DMS153 treated with DMSO at 0.1 percent for 48 hours (cell line): Measurements from ENCODE around the gene CEACAM8.
A peak's percentile ranks its signal among the peaks of the same experiment; 100 is the strongest.
"Not testable (repeated sequence)": the region's sequence is repeated elsewhere in the genome, so short reads cannot be mapped to it uniquely, and the experiment has no call there.

Experiments used
- DNase-seq: peaks from one replicate; lab custom pipeline; 2025; ENCODE audit not compliant: unreplicated experiment; lab: John Stamatoyannopoulos, UW

CEACAM8 gene

GRCh38 chr19:42573642-42574041 is 21.1 kb downstream of the CEACAM8 start:
- no peak for DNase-seq

GRCh38 chr19:42571116-42571515 is 23.6 kb downstream of the CEACAM8 start:
- DNase-seq, result no peak

DNA sequence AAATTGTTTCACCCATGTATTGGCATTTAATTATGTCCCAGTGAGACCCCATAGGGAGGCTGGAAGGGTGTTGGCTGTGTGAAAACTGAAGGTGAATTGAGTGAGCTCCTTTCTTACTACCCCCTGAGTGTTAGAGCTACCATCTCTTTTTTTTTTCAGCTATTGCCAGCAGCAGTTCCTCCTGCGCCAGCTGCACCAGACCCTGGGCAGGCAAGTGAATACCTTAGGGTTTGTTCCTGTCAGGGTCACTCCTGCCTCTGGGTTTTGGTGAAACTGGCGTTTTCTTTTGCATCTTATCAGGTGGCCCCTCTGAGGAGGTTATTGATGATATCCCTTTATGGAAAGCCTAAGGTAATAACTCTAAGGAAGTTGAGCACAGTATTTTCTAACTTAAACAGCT is 25.5 kb downstream of the CEACAM8 start:
- no peak for DNase-seq

DNA sequence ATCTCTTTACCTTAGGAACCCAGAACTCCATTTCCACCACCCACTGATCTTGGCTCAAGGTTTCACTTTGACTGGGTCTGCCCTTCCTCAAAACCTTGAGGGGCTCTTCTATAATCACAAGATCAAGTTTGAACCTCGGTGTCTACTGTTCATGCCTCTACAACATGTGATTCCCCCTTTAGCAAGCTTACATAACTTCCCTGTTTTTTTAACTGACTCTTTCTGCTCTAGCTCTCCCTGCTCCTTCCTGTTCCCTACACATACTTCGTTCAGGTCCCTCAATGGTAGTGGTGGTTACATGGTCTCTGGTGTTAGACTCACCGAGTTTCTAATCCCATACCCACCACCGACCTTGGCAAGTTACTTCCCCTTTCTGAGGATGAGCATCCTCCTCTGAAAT is 26.7 kb downstream of the CEACAM8 start:
- DNase-seq, result no peak

- no peak for DNase-seq
Observed at GRCh38 chr19:42567567-42567966, 27.2 kb downstream of the CEACAM8 start.

- DNase-seq, result peak; percentile 59
Observed at GRCh38 chr19:42563352-42564210, 31.1 kb downstream of the CEACAM8 start.

DNA sequence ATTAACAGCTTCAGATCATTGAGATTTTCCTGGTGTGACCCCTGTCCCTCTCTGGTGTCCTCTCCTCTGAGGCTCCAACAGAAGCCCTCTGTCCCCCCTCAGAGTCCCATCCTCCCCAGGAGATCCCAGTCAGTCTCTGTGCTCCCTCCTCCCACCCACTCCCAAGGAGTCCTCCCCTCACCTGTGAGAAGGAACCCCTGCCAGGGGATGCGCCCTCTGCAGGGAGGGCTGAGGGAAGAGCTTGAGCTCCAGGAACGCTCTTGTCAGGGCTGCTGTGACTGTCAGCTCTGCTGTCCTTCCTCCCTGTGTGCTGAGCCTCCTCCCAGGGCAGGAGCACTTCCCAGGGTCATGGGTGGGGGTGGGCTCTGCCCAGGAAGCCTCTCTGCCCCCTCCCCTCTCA is 33.2 kb downstream of the CEACAM8 start:
- DNase-seq, result no peak

GRCh38 chr19:42560731-42561130 is 34.0 kb downstream of the CEACAM8 start:
- no peak for DNase-seq

DNA sequence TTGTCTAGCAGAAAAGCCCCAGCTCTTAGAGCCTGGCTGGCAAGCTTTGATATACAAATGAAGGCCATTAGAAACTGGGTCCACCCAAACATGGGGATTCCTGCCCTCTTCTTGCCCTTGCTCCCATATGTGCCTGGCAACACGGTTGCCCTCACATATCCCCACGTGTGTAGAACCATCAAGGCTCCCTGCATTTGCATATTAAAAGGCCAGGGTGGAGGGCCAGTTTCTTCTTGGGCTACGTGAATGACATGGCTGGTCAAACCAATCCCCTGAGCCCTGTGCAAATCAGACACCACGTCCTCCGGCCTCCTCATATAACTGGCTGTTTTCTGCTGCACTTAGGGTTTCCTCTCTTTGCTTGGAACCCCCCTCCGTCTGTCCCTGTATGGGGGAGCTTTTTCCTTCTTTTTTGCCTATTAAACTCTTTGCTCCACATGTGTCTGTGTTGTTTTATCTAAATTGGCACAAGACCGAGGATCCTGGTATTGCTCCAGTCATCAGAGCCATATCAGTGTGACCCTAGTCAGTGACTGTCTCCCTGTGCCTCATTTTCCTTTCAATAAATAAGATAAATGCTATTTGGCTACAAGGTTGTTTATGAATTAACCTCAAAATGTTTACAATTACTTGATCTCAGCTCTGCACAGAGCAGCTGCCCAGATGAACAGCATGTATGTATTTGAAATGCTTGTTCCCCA is 36.1 kb downstream of the CEACAM8 start:
- DNase-seq, result no peak

DNA sequence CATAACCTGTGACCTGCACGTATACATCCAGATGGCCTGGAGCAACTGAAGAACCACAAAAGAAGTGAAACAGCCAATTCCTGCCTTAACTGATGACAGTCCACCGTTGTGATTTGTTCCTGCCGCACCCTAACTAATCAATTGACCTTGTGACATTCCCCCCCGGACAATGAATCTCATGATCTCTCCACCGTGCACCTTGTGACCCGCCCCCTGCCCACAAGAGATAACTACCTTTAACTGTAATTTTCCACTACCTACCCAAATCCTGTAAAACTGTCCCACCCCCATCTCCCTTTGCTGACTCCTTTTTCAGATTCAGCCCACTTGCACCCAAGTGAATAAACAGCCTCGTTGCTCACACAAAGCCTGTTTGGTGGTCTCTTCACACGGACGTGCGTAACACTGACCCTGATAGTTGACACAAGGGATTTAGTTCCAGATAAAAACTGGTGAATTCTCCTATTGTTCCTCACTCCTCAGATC is 37.3 kb downstream of the CEACAM8 start:
- DNase-seq, result not testable (repeated sequence)

DNA sequence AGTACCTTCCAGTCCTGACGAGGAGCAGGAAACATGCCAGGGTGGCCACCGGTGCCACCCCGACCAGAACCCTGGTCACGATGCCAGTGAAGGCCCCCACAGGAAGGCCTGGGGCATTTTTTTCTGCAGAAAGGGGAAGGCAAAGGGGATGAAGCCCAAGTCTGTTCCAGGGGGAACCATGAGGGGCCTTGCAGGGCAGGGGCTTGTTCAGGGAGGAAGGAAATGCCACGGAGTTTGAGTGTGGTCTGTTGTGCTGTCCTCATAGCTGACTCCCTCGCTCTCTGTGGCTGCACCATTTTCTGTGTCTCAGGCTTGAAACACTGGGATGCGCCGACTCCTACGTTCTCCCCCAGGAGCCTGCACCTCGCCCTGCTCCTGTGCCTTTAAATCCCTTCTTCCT is 38.9 kb downstream of the CEACAM8 start:
- no peak for DNase-seq

DNA sequence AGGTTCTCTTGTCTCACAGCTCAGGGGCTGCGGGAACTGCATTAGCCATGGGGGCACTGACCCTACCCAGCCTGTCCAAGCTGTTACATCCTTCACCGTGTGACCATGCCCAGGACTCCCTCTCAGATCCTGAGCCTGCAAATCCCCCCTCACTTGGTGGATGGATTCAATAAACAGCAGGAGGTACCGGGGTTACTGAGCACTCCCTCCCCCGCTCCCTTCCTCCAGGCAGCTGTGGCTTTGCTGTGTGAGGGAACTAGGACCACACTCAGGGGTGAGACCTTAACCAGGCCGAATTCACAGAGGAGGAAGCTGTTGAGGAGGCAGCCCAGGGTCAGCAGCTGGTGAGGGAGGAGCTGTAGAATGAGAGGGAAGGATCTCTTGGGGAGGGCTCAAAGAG is 39.4 kb downstream of the CEACAM8 start:
- no peak for DNase-seq

GRCh38 chr19:42554046-42554575 is 40.6 kb downstream of the CEACAM8 start:
- DNase-seq, result no peak

GRCh38 chr19:42553292-42554045 is 41.3 kb downstream of the CEACAM8 start:
- no peak for DNase-seq

GRCh38 chr19:42552086-42553065 is 42.3 kb downstream of the CEACAM8 start:
- DNase-seq, result no peak

DNA sequence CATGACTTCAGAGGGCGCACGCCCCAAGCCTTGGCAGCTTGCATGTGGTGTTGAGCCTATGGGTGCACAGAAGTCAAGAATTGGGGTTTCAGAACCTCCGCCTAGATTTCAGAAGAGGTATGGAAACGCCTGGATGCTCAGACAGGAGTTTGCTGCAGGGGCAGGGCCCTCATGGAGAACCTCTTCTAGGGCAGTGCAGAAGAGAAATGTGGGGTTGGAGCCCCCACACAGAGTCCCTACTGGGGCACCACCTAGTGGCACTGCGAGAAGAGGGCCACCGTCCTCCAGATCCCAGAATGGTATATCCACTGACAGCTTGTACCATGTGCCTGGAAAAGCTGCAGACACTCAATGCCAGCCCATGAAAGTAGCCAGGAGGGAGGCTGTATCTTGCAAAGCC is 44.2 kb downstream of the CEACAM8 start:
- not testable (repeated sequence) for DNase-seq

- DNase-seq, result not testable (repeated sequence)
Observed at GRCh38 chr19:42549067-42549466, 45.7 kb downstream of the CEACAM8 start.

DNA sequence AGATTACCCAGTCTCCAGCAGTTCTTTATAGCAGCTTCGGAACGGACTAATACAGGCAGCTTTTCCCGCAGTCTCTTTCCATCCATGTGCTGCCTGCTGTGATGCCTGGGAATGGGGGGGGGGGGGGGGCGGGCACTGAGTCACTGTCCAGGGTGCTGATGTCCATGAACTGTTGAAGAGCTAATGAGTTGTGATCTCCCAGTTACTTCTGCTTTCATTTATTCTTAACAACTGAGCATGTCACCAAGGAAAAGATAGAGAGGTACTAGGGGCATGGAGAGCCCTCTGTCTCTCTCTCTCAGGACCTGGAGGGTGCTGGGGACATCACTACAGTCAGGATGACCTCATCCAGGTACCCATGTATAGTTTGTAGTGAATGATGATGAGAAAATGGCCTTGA is 46.2 kb downstream of the CEACAM8 start:
- DNase-seq, result no peak

DNA sequence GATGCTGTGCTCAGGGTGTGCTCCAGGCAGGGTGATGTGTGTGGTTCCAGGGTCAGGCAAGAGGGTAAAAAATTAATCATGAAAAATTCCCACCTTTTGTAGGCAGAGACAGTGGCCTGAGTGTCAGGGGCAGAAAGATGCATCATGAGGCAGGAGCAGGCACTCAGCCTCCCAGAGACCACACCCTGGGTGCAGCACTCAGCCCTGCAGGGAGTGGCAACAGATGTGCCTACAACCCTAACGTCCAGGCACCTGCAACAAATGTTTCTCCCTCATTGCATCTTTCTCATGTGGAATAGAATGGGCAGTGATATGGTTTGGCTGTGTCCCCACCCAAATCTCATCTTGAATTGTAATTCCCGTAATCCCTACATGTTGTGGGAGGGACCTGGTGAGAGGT is 46.8 kb downstream of the CEACAM8 start:
- no peak for DNase-seq
